Fibroblast of lung (primary cell): ENCODE data around the gene MRPL45.

ENCODE experiments used
- EZH2 ChIP-seq: IDR thresholded peaks from 2 replicates; pipeline ENCODE4 v1.5.1; 2012; ENCODE audit warnings: low read length, control low read depth, mild to moderate bottlenecking; ENCODE audit errors: missing control alignments
- TF ChIP-seq, protein P1 (sequence below), 2 donors: IDR thresholded peaks in 1 of 2; conservative IDR thresholded peaks in 1 of 2; 1 replicate in 1 of 2; 2 replicates in 1 of 2; pipeline ENCODE4 v1.5.1; 2011 to 2012; ENCODE audit warnings: low read length in 2 of 2, control low read depth in 1 of 2, inconsistent platforms in 1 of 2, low read depth in 1 of 2, mild to moderate bottlenecking in 1 of 2

DNA sequence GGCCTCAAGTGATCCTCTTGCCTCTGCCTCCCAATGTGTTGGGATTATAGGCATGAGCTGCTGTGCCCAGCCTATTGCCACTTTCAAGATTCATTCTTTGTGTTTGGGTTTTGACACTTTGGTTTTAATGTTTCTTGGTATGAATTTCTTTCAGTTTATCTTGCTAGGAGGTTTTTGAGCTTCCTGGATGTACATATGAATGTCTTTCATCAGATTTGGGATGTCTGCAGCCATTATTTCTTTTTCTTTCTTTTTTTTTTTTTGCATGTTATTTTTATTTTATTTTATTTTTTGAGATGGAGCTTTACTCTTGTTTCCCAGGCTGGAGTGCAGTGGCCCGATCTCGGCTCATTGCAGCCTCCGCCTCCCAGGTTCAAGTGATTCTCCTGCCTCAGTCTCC lies 18.5 kb downstream of the MRPL45 start:
- TF ChIP-seq, protein P1, sequence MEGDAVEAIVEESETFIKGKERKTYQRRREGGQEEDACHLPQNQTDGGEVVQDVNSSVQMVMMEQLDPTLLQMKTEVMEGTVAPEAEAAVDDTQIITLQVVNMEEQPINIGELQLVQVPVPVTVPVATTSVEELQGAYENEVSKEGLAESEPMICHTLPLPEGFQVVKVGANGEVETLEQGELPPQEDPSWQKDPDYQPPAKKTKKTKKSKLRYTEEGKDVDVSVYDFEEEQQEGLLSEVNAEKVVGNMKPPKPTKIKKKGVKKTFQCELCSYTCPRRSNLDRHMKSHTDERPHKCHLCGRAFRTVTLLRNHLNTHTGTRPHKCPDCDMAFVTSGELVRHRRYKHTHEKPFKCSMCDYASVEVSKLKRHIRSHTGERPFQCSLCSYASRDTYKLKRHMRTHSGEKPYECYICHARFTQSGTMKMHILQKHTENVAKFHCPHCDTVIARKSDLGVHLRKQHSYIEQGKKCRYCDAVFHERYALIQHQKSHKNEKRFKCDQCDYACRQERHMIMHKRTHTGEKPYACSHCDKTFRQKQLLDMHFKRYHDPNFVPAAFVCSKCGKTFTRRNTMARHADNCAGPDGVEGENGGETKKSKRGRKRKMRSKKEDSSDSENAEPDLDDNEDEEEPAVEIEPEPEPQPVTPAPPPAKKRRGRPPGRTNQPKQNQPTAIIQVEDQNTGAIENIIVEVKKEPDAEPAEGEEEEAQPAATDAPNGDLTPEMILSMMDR (conservative IDR thresholded peaks at IDR 0.05 in 1 of 2, IDR thresholded peaks at IDR 0.05 in 1 of 2; ENCODE audit: low read depth in 1 of 2, low read length in 2 of 2): no peak
- no peak for TF ChIP-seq EZH2
